H1 (cell line): ENCODE results near the gene SNAPC1. TPM values are rescaled to one million over a fixed set of nuclear protein-coding genes. Genes with fewer than 3 reads are reported as not detected.

Experiments
- CEBPB ChIP-seq: IDR thresholded peaks from 2 replicates; pipeline ENCODE4 v1.6.1; 2012; ENCODE audit warnings: low read depth, low read length
- CTBP2 ChIP-seq: IDR thresholded peaks from 2 replicates; pipeline ENCODE4 v1.7.0; 2011; ENCODE audit warnings: borderline replicate concordance, mild to moderate bottlenecking, moderate library complexity, mixed read lengths, low read length; ENCODE audit not compliant: insufficient read depth, insufficient read length
- HDAC6 ChIP-seq: IDR thresholded peaks from one replicate; pipeline ENCODE4 v1.7.1; 2012; ENCODE audit warnings: low read depth, mild to moderate bottlenecking, inconsistent platforms, low read length, moderate library complexity
- NRF1 ChIP-seq: IDR thresholded peaks from 2 replicates; pipeline ENCODE4 v1.6.1; 2011; ENCODE audit warnings: mild to moderate bottlenecking, low read depth, low read length, improper control_type of control experiment
- POU5F1 ChIP-seq: IDR thresholded peaks from 2 replicates; pipeline ENCODE4 v1.6.1; 2011; ENCODE audit warnings: low read depth, mild to moderate bottlenecking, low read length, moderate library complexity
- SP4 ChIP-seq: IDR thresholded peaks from 2 replicates; pipeline ENCODE4 v1.6.1; 2012; ENCODE audit warnings: low read length, inconsistent platforms
- SRF ChIP-seq: IDR thresholded peaks from 2 replicates; pipeline ENCODE4 v1.6.1; 2011; ENCODE audit warnings: mild to moderate bottlenecking, low read depth, low read length, moderate library complexity
- polyA plus RNA-seq, 7 experiments: library from polyadenylated mRNA; depleted of rRNA in 3 of 7; stranded (reverse) in 5 of 7; unstranded in 2 of 7; fragments of >200 nt in 5 of 7; fragments of 200-250 nt in 2 of 7; gene quantifications; 1 replicate in 5 of 7; 2 replicates in 1 of 7; 4 replicates in 1 of 7; pipeline versions ENCODE4 v1.2.1 to v1.2.3, GENCODE V29; 2011 to 2013; ENCODE audit warnings: missing spikeins in 2 of 7, mixed read lengths in 2 of 7
- total RNA-seq: library from RNA; stranded (reverse); fragmentation: NEBNext Ultra II Directional; extraction: Animal tissue kit (Norgen Biotek cat#: 25700); gene quantifications from 2 replicates; pipeline ENCODE4 v1.2.1, GENCODE V29; 2021
- TF ChIP-seq, protein P1 (sequence below): fragments of 300-600 bp; sonication (generic); IDR thresholded peaks from 2 replicates; pipeline ENCODE4 v1.7.1; 2012; ENCODE audit warnings: low read length, moderate library complexity, mild to moderate bottlenecking, inconsistent platforms; ENCODE audit not compliant: insufficient replicate concordance
- TF ChIP-seq, protein P2 (sequence below): IDR thresholded peaks from 2 replicates; pipeline ENCODE4 v1.6.1; 2011; ENCODE audit warnings: low read length, improper control_type of control experiment

SNAPC1 gene
- total and polyA plus RNA-seq, 2 of the 8 experiments (the other 6 are each of a cell fraction or from before 2014, with no cell fraction given), result 5.8 to 11.1 TPM

DNA sequence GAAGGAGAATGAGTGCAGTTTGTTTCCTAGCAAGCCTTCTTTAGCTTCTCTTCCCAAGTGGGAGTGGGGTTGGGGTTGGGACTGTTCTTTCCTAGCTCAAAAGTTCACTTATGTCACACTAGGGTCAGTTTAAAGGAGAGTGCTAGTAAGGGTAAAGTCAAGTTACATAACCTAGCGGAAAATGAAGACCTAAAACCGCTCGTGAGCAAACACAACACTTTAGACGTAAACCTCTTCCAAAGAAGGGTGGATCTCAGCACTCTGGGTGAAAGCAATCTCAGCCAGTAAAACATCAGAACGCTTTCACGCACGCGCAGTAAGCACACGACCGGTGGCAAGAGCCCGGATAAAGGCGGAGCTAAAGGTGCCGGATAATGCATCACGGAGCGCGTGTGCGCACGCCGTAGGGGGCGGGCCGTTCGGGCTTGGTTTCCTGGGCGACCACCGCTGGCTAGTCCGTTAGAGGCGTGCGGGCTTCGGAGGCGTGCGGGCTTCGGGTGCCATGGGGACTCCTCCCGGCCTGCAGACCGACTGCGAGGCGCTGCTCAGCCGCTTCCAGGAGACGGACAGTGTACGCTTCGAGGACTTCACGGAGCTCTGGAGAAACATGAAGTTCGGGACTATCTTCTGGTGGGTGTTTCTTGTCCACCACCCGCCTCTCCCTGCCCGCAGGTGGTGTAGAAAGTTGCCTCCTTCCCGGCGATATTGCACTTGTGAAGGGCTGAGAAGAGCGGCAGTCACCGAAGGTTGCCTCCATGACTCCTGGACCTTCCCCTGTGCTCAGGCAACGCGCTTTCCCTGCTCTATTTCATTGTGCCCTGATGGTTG is at the start of gene SNAPC1 (continued):
- TF ChIP-seq, protein P1, sequence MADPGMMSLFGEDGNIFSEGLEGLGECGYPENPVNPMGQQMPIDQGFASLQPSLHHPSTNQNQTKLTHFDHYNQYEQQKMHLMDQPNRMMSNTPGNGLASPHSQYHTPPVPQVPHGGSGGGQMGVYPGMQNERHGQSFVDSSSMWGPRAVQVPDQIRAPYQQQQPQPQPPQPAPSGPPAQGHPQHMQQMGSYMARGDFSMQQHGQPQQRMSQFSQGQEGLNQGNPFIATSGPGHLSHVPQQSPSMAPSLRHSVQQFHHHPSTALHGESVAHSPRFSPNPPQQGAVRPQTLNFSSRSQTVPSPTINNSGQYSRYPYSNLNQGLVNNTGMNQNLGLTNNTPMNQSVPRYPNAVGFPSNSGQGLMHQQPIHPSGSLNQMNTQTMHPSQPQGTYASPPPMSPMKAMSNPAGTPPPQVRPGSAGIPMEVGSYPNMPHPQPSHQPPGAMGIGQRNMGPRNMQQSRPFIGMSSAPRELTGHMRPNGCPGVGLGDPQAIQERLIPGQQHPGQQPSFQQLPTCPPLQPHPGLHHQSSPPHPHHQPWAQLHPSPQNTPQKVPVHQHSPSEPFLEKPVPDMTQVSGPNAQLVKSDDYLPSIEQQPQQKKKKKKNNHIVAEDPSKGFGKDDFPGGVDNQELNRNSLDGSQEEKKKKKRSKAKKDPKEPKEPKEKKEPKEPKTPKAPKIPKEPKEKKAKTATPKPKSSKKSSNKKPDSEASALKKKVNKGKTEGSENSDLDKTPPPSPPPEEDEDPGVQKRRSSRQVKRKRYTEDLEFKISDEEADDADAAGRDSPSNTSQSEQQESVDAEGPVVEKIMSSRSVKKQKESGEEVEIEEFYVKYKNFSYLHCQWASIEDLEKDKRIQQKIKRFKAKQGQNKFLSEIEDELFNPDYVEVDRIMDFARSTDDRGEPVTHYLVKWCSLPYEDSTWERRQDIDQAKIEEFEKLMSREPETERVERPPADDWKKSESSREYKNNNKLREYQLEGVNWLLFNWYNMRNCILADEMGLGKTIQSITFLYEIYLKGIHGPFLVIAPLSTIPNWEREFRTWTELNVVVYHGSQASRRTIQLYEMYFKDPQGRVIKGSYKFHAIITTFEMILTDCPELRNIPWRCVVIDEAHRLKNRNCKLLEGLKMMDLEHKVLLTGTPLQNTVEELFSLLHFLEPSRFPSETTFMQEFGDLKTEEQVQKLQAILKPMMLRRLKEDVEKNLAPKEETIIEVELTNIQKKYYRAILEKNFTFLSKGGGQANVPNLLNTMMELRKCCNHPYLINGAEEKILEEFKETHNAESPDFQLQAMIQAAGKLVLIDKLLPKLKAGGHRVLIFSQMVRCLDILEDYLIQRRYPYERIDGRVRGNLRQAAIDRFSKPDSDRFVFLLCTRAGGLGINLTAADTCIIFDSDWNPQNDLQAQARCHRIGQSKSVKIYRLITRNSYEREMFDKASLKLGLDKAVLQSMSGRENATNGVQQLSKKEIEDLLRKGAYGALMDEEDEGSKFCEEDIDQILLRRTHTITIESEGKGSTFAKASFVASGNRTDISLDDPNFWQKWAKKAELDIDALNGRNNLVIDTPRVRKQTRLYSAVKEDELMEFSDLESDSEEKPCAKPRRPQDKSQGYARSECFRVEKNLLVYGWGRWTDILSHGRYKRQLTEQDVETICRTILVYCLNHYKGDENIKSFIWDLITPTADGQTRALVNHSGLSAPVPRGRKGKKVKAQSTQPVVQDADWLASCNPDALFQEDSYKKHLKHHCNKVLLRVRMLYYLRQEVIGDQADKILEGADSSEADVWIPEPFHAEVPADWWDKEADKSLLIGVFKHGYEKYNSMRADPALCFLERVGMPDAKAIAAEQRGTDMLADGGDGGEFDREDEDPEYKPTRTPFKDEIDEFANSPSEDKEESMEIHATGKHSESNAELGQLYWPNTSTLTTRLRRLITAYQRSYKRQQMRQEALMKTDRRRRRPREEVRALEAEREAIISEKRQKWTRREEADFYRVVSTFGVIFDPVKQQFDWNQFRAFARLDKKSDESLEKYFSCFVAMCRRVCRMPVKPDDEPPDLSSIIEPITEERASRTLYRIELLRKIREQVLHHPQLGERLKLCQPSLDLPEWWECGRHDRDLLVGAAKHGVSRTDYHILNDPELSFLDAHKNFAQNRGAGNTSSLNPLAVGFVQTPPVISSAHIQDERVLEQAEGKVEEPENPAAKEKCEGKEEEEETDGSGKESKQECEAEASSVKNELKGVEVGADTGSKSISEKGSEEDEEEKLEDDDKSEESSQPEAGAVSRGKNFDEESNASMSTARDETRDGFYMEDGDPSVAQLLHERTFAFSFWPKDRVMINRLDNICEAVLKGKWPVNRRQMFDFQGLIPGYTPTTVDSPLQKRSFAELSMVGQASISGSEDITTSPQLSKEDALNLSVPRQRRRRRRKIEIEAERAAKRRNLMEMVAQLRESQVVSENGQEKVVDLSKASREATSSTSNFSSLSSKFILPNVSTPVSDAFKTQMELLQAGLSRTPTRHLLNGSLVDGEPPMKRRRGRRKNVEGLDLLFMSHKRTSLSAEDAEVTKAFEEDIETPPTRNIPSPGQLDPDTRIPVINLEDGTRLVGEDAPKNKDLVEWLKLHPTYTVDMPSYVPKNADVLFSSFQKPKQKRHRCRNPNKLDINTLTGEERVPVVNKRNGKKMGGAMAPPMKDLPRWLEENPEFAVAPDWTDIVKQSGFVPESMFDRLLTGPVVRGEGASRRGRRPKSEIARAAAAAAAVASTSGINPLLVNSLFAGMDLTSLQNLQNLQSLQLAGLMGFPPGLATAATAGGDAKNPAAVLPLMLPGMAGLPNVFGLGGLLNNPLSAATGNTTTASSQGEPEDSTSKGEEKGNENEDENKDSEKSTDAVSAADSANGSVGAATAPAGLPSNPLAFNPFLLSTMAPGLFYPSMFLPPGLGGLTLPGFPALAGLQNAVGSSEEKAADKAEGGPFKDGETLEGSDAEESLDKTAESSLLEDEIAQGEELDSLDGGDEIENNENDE, result no peak
- TF ChIP-seq SRF (no peak), HDAC6 (no peak), SP4 (no peak), CEBPB (no peak), POU5F1 (no peak), NRF1 (0 out of 2 replicates have a peak, but pooled peaks have one; percentile 29), CTBP2 (no peak)
- TF ChIP-seq, protein P2, sequence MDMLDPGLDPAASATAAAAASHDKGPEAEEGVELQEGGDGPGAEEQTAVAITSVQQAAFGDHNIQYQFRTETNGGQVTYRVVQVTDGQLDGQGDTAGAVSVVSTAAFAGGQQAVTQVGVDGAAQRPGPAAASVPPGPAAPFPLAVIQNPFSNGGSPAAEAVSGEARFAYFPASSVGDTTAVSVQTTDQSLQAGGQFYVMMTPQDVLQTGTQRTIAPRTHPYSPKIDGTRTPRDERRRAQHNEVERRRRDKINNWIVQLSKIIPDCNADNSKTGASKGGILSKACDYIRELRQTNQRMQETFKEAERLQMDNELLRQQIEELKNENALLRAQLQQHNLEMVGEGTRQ, result no peak
